Kasumi-1 (cell line): ENCODE measurements around the gene INTS15.
"Not testable (repeated sequence)": the region's sequence is repeated elsewhere in the genome, so short reads cannot be mapped to it uniquely, and the experiment has no call there.

ENCODE experiments used
- DNase-seq, 2 experiments: peaks; one replicate each; lab custom pipeline; 2025; lab: John Stamatoyannopoulos, UW

The INTS15 gene

GRCh38 chr7:6577369-6578113 is 12.3 kb upstream of the INTS15 start, which contains the start of gene ZDHHC4:
TSS of gene ZDHHC4 (plus strand) at chr7:6577454. CDS start at chr7:6580562, 3,108 bp downstream.
- DNase-seq: peak; percentile 52 to 56

GRCh38 chr7:6578114-6579084 is 11.4 kb upstream of the INTS15 start:
- no peak for DNase-seq

GRCh38 chr7:6579446-6579845 is 10.4 kb upstream of the INTS15 start:
- peak; percentile 52 to 68 for DNase-seq

GRCh38 chr7:6585746-6586432 is 3.9 kb upstream of the INTS15 start:
- DNase-seq: not testable (repeated sequence)

GRCh38 chr7:6588566-6588965 is 1.3 kb upstream of the INTS15 start:
- no peak for DNase-seq

GRCh38 chr7:6589151-6589828 is 531 bp upstream of the INTS15 start:
- DNase-seq: no peak

GRCh38 chr7:6590645-6591110 is 857 bp downstream of the INTS15 start:
- DNase-seq: no peak

- DNase-seq: no peak
These were observed 10.3 kb downstream of the INTS15 start for GRCh38 chr7:6600093-6600492.

- no peak for DNase-seq
These were observed 14.6 kb downstream of the INTS15 start for GRCh38 chr7:6604458-6604857.

GRCh38 chr7:6606866-6607583 is 17.2 kb downstream of the INTS15 start:
- no peak for DNase-seq

GRCh38 chr7:6607651-6608051 is 17.8 kb downstream of the INTS15 start:
- no peak for DNase-seq

GRCh38 chr7:6608081-6608480 is 18.3 kb downstream of the INTS15 start:
- DNase-seq: no peak

- DNase-seq: no peak
These were observed 19.0 kb downstream of the INTS15 start for GRCh38 chr7:6608794-6609193.

- DNase-seq: no peak
These were observed 23.0 kb downstream of the INTS15 start for GRCh38 chr7:6612819-6613218.

GRCh38 chr7:6613706-6614105 is 23.9 kb downstream of the INTS15 start:
- DNase-seq: no peak

GRCh38 chr7:6614953-6615722 is 25.3 kb downstream of the INTS15 start, which contains the start of gene ZNF853:
TSS of gene ZNF853 (plus strand) at chr7:6615610. CDS start at chr7:6616175, 565 bp downstream.
- no peak for DNase-seq

GRCh38 chr7:6615723-6616555 is 26.1 kb downstream of the INTS15 start:
- DNase-seq: no peak

GRCh38 chr7:6616854-6617643 is 27.2 kb downstream of the INTS15 start:
- no peak for DNase-seq
